Superior temporal gyrus (tissue), 1 donor: ENCODE data around the gene ZDHHC1.

Source experiments
- DNase-seq: peaks from one replicate; pipeline ENCODE4 v3.0.0-alpha.2; 2016; ENCODE audit errors: extremely low spot score

The ZDHHC1 gene

DNA sequence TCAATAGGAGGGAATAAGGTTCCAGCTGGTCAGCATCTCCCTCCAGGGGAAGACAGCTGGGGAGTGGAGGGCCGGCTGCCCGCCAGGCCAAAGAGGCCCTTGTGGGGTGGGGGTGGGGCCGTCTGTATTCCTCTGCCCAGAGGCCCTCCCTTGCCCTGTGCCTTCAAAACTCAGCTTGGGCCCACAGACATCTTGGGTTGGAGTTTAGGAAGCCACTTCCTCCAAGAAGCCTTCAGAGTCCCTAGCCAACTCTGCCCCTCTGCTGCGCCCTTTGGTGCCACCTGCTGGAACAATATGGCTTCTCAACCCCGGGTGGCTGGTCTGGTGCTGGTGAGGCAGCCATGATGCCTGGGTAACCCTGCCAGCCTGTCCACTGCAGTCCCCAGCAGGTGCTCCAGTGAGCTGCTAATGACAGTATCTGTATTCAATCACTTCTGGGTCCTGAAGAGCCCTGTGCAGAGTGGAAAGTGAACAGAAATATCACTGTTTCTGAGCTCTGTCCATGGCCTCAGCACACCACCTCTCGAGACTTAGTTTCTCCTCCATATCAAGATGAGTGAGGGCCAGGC, 31.3 kb upstream of the ZDHHC1 start:
- DNase-seq, result no peak

- DNase-seq, result no peak
Measured at GRCh38 chr16:67446968-67447507, 30.8 kb upstream of the ZDHHC1 start.

GRCh38 chr16:67445913-67446907, 29.9 kb upstream of the ZDHHC1 start:
- DNase-seq, result no peak

DNA sequence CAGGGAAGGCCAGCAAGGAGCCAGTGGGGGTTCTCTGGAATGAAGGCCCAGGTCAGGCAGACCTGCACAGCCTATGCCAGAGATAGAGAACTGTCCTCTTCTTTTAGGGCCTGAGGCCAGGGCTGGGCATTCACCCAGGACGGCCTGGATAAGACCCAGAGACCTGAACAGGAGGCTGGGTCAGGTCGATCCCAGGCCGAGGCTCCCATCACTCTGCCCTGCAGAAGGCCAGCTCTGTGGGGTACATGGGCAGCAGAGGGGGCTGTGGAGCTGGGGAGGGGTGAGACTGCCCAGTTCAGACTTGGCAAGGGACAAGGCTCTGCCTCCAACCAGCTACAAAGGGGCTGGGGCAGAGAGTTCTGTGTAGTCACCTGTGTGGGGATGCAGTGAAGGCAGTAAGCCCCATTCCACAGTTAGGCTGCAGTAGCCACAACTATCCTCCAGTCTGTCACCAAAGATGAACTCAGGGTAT, 29.2 kb upstream of the ZDHHC1 start:
- DNase-seq, result no peak

- no peak for DNase-seq
Measured at GRCh38 chr16:67445126-67445426, 28.8 kb upstream of the ZDHHC1 start.

DNA sequence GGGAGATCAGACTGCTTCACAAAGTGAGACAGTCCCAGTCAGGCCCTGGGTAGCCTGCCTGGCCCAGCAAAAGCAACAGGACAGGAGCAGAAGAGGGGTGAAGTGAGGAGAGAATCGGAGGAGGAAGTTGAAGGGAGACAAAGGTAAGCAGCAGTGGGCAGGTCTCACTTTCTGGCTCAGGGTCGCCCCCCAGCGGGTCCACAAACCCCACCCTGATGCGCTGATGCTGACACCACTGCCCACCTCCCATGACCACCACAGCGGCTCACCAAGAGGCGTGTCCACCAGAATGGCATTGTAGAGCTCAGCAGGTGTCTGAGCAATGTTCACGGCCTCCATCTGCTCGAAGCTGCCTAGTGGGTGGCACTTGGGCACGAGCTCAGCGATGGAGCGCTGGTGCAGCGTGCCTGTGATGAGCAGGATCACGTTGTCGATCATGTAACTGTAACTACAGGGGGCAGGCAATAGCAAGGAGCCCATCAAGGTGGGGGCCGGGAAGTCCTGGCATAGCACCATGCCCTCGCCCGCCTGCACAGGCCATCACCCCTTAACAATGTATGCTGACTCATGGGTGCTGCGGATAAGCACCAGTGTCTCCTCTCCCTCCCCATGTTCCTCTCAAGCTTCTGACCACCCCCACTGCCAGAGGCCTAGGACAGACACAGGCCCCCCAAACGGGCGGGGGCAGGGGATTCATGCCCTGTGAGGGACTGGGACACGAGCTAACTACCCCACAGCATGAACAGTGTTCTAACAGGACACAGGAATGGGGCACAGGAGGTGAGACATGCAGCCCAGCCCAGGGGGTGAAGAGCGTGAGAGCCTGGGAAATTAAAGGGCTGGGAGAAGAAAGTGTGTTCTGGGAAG, 28.2 kb upstream of the ZDHHC1 start:
- DNase-seq, result no peak

GRCh38 chr16:67443265-67443664, 27.0 kb upstream of the ZDHHC1 start:
- DNase-seq, result no peak

GRCh38 chr16:67442581-67443255, 26.4 kb upstream of the ZDHHC1 start:
- DNase-seq, result no peak

DNA sequence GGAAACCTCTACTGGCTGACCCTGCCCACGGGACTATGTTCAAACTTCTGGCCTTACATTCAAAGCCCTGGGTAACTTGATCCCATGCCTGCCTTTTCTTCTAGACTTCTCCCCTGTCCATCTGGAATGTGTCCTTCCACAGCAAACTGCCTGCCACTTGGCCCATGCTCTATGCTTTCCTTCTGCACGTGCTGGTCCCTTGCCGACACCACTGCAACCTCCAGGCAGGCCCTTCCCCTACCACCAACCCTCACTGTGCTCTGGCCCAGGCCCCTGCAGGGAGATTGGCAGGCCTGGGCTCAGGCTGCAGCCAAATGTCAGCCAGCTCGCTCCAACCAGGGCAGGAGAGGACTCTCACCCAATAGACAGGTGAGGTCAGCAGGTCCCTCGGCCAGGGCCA, 25.6 kb upstream of the ZDHHC1 start:
- no peak for DNase-seq

- DNase-seq, result no peak
Measured at GRCh38 chr16:67441271-67441753, 25.0 kb upstream of the ZDHHC1 start.

DNA sequence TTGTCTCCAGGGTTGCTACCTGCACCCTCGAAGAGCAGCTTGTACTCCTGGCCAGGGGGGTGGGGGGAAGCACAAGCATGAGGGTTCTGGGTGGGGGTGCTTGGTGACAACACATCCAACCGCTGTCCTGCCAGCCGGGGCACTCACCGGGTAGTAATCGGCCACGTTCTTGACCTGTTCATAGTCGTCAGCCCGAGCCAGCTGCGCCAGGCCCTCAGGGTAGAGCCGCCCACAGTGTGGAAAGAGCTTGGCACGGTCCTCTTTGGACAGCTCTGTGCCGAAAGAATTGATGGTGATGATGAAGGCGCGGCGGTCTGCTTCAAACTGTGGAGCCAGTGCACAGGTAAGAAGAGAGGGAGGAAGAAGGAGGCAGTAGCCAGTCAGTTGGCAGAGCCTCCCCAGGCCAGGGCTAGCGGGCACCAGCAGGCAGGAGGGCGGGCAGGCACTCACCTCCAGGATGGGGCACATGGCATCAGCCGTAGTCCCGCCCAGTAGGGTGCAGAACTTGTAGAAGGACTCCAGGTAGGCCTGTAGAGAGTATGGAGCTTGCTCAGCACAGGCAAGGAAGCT, 22.6 kb upstream of the ZDHHC1 start:
- DNase-seq, result no peak

DNA sequence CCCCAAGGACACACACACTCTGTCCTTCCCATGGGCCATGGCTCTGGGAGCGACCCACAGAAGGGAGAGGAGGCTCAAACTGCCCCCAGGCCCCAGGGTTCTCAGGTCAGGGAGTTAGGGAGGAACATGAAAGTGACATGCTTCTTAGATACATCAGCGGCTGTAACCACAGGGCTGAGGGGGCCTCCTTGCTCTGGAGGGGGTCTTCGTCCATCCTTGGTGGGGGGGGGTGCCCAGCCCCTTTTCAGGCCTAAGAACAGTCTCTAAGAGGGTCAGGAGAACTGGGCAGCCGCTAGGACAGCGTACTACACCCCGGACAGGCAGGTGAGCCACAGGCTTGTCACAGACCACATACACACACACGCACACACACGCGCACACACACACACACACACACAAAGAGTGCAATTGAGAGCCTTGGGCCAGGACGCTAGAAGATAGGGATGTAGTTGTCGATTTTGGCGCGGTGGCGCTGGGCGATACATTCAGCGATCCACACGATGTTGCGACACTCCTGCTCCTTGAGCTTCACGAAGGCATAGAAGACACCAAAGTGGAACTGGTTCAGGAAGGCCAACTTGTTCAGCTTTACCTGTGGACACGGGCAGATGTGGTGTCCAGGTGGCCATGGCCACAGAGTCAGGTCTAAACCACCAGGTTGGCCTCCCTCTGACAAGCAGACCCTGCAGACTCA, 22.0 kb upstream of the ZDHHC1 start:
- DNase-seq, result no peak

GRCh38 chr16:67437513-67437912, 21.2 kb upstream of the ZDHHC1 start:
- no peak for DNase-seq

DNA sequence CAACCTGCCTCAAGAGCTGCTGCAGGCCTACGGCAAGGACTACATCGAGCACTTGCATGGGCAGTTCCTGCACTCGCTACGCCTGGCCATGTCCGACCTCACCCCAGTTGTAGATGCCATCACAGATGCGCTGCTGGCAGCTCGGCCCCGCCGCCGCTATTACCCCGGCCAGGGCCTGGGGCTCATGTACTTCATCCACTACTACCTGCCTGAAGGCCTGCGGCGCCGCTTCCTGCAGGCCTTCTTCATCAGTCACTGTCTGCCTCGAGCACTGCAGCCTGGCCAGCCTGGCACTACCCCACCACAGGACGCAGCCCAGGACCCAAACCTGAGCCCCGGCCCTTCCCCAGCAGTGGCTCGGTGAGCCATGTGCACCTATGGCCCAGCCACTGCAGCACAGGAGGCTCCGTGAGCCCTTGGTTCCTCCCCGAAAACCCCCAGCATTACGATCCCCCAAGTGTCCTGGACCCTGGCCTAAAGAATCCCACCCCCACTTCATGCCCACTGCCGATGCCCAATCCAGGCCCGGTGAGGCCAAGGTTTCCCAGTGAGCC, 20.4 kb upstream of the ZDHHC1 start:
- DNase-seq, result no peak

DNA sequence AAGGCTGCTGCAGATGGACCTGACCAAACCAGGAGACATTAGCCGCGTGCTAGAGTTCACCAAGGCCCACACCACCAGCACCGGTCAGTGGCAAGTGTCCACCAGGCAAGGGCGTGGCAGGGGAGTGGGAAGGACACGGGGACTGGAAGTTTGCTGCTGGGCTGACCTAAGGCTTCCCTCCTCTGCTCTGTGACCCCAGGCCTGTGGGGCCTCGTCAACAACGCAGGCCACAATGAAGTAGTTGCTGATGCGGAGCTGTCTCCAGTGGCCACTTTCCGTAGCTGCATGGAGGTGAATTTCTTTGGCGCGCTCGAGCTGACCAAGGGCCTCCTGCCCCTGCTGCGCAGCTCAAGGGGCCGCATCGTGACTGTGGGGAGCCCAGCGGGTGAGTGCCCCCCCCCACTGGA, 19.5 kb upstream of the ZDHHC1 start:
- no peak for DNase-seq

DNA sequence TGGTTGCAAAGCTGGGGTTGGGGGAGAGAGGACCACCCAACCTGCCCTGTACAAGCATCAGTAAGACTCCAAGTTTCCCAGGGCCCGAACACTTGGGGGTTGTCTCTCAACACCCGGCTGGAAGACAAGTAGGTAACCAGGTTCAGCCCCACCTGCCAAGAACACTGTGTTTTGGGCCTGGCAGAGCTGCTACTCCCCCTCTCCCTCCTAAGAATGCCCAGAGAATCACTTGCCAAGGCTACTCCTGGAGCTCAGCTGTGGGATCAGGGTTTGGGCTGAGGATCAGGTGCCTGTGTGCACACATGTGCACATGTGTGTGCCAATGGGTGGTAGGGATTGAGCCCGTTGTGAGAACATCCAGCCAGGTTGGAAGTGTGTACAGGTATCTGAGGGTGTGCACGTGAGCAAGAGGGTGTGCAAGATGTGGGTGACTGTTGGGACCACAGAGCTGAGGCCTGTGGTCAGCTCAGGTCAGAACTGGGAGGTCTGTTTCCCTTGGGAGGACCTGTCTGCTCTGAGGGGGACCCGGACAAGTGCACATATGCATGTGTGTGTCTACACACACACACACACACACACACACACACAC, 16.9 kb upstream of the ZDHHC1 start:
- no peak for DNase-seq

GRCh38 chr16:67432506-67432890, 16.2 kb upstream of the ZDHHC1 start:
- DNase-seq, result no peak

- DNase-seq, result no peak
Measured at GRCh38 chr16:67431775-67432505, 15.7 kb upstream of the ZDHHC1 start.
